T-cell (primary cell): Measurements from ENCODE around the gene WDR20. TPM values are rescaled to one million over a fixed set of nuclear protein-coding genes. Genes with fewer than 3 reads are reported as not detected.

Source experiments
- ATAC-seq, 4 experiments: fragments of 200-7000 bp in 3 of 4; fragments of 150-1000 bp in 1 of 4; cut with Tn5 transposase; replicated peaks in 1 of 4; 1 replicate in 3 of 4; 2 replicates in 1 of 4; pipeline ENCODE4 v1.10.0; 2021; ENCODE audit warnings: moderate library complexity in 3 of 4, mild to moderate bottlenecking in 2 of 4, moderate number of reproducible peaks in 1 of 4
- CTCF ChIA-PET, 2 donors: fragments of 300-600 bp; sonication (Branson Sonifier 250); formaldehyde crosslinking; loops; one replicate each; lab custom pipeline; 2022; ENCODE audit warnings: antibody characterized with exemption in 2 of 2; lab: Charles Lee
- POLR2A ChIA-PET, 2 donors: fragments of 300-600 bp; sonication (Branson Sonifier 250); formaldehyde crosslinking; loops; one replicate each; lab custom pipeline; 2022; ENCODE audit warnings: antibody characterized with exemption in 2 of 2; lab: Charles Lee
- DNase-seq, 35 experiments: peaks; one replicate each; pipeline versions ENCODE4 v3.0.0 to v3.0.0-alpha.2; 2013 to 2023
- H3K27ac ChIP-seq: one replicate; pipeline ENCODE4 v1.5.1; 2013; ENCODE audit warnings: low read length
- H3K27me3 ChIP-seq, 2 experiments: replicated peaks in 1 of 2; 1 replicate in 1 of 2; 2 replicates in 1 of 2; pipeline versions ENCODE4 v1.6.1 to v1.7.0; 2013; ENCODE audit warnings: low read length in 1 of 2, mixed read lengths in 1 of 2; ENCODE audit not compliant: control insufficient read depth in 2 of 2, insufficient read depth in 2 of 2; ENCODE audit errors: extremely low read depth in 1 of 2
- H3K36me3 ChIP-seq, 2 donors: 1 replicate in 1 of 2; 2 replicates in 1 of 2; pipeline versions ENCODE4 v1.6.1 to v1.7.0; 2013; ENCODE audit warnings: low read length in 1 of 2; ENCODE audit not compliant: control insufficient read depth in 2 of 2, insufficient read depth in 1 of 2; ENCODE audit errors: extremely low read depth in 1 of 2
- H3K4me1 ChIP-seq, 2 experiments: 1 replicate in 1 of 2; 2 replicates in 1 of 2; pipeline versions ENCODE4 v1.6.1 to v1.7.0; 2013; ENCODE audit warnings: low read length in 2 of 2, mixed read lengths in 1 of 2; ENCODE audit not compliant: insufficient read depth in 2 of 2, control insufficient read depth in 1 of 2; ENCODE audit errors: extremely low read depth in 1 of 2
- H3K4me3 ChIP-seq, 2 donors: 1 replicate in 1 of 2; 2 replicates in 1 of 2; pipeline versions ENCODE4 v1.5.1 to v1.7.0; 2013; ENCODE audit warnings: mild to moderate bottlenecking in 2 of 2, low read length in 1 of 2, moderate library complexity in 1 of 2; ENCODE audit not compliant: control insufficient read depth in 1 of 2; ENCODE audit errors: extremely low read depth in 1 of 2
- H3K9me3 ChIP-seq: 2 replicates; pipeline ENCODE4 v1.7.0; 2013
- H3K27ac Mint-ChIP-seq, 2 donors: one replicate each; pipeline ENCODE4 v1.8.0; 2020 to 2021; ENCODE audit warnings: mild to moderate bottlenecking in 2 of 2, mixed read lengths in 2 of 2
- H3K27me3 Mint-ChIP-seq, 2 donors: one replicate each; pipeline ENCODE4 v1.8.0; 2021 to 2022; ENCODE audit warnings: mixed read lengths in 2 of 2
- H3K36me3 Mint-ChIP-seq: one replicate; pipeline ENCODE4 v1.8.0; 2021; ENCODE audit warnings: mixed read lengths
- H3K4me1 Mint-ChIP-seq, 3 donors: one replicate each; pipeline ENCODE4 v1.8.0; 2020 to 2022; ENCODE audit warnings: mixed read lengths in 3 of 3, mild to moderate bottlenecking in 1 of 3
- H3K4me3 Mint-ChIP-seq, 3 donors: one replicate each; pipeline ENCODE4 v1.8.0; 2020 to 2022; ENCODE audit warnings: mild to moderate bottlenecking in 3 of 3, mixed read lengths in 3 of 3, moderate library complexity in 3 of 3
- H3K9me3 Mint-ChIP-seq, 3 donors: one replicate each; pipeline ENCODE4 v1.8.0; 2020 to 2022; ENCODE audit warnings: mixed read lengths in 3 of 3
- WGBS: methylation state at CpG from one replicate; pipeline ENCODE4 v1.1.5; 2013; ENCODE audit warnings: missing lambda C conversion rate; ENCODE audit not compliant: insufficient coverage; 5-methylcytosine and 5-hydroxymethylcytosine counted together
- total RNA-seq, 35 experiments: library from RNA in 6 of 35; stranded (reverse) in 6 of 35; fragments of 120-200 nt in 1 of 35; gene quantifications; one replicate each; pipeline versions ENCODE4 v1.2.1 to v1.2.4 and lab custom pipeline; 2013 to 2026

Gene WDR20
- total RNA-seq, 5 donors from 2014 or later (not counting 1 experiment from before 2014, with no cell fraction given) = 38.9 to 53.1 (median 49.5) TPM

- ATAC-seq (peak in 2 of 4 experiments; percentile 28 to 30), DNase-seq (no peak)
- H3K27me3 ChIP-seq = peaks cover 0 to under 1% of the 10 kb centered on the region in 2 experiments
- no peaks in the 10 kb centered on the region for H3K36me3 ChIP-seq
- H3K9me3 ChIP-seq = no peaks in the 10 kb centered on the region
- CTCF ChIA-PET = interaction anchor here (0.5 to 1.1 kb wide), 5 partner anchors 9 to 218 kb away, joined by 3 to 8 read pairs (median 3); no protein-coding TSS in a partner anchor
- no peak overlapping the region for H3K4me3 ChIP-seq
- no peak overlapping the region for H3K27ac ChIP-seq
- Mint-ChIP-seq H3K4me1 (peaks cover 0 to 4% (median 3%) of the 10 kb centered on the region in 3 donors), H3K27ac (no peak overlapping the region), H3K36me3 (no peaks in the 10 kb centered on the region), H3K27me3 (no peaks in the 10 kb centered on the region), H3K9me3 (no peaks in the 10 kb centered on the region), H3K4me3 (no peak overlapping the region)
- H3K4me1 ChIP-seq = peaks cover 0 to 3% of the 10 kb centered on the region in 2 experiments
- 75% methylated on average over 5 of the region's 8 CpGs for WGBS
- POLR2A ChIA-PET = no interaction called here
These were observed 43.7 kb upstream of the WDR20 start for GRCh38 chr14:102095871-102096568.

GRCh38 chr14:102096569-102097188 is 43.0 kb upstream of the WDR20 start:
- POLR2A ChIA-PET = no interaction called here
- no peaks in the 10 kb centered on the region for H3K36me3 Mint-ChIP-seq
- Histone ChIP-seq H3K4me3 (no peak overlapping the region), H3K27ac (no peak overlapping the region), H3K4me1 (peaks cover 0 to 3% of the 10 kb centered on the region in 2 experiments), H3K27me3 (peaks cover 0 to 3% of the 10 kb centered on the region in 2 experiments), H3K9me3 (no peaks in the 10 kb centered on the region), H3K36me3 (no peaks in the 10 kb centered on the region)
- peak; percentile 54 to 88 (median 78) for ATAC-seq
- H3K4me1 Mint-ChIP-seq = peaks cover 0 to 4% (median 3%) of the 10 kb centered on the region in 3 donors
- CTCF ChIA-PET = interaction anchor here (0.5 to 1.1 kb wide), 6 partner anchors 9 to 217 kb away, joined by 3 to 8 read pairs (median 4); no protein-coding TSS in a partner anchor
- H3K9me3 Mint-ChIP-seq = no peaks in the 10 kb centered on the region
- no peak overlapping the region for H3K4me3 Mint-ChIP-seq
- WGBS = 17% methylated on average over 4 of the region's 12 CpGs
- DNase-seq = peak; percentile 13 to 79 (median 55)
- H3K27ac Mint-ChIP-seq = no peak overlapping the region
- H3K27me3 Mint-ChIP-seq = no peaks in the 10 kb centered on the region

- no peak overlapping the region for H3K27ac ChIP-seq
- no peak for ATAC-seq
- H3K36me3 ChIP-seq = no peaks in the 10 kb centered on the region
- POLR2A ChIA-PET = interaction anchor here in 1 of 2 donors (0.7 kb wide), 1 partner anchor 11 kb away, joined by 4 read pairs; no protein-coding TSS in a partner anchor
- no peak overlapping the region for H3K27ac Mint-ChIP-seq
- peaks cover 0 to 6% of the 10 kb centered on the region in 2 experiments for H3K27me3 ChIP-seq
- H3K9me3 ChIP-seq = no peaks in the 10 kb centered on the region
- H3K4me1 ChIP-seq = peaks cover 0 to 3% of the 10 kb centered on the region in 2 experiments
- no peaks in the 10 kb centered on the region for H3K27me3 Mint-ChIP-seq
- WGBS = 70% methylated on average over 2 of the region's 7 CpGs
- H3K9me3 Mint-ChIP-seq = no peaks in the 10 kb centered on the region
- H3K4me1 Mint-ChIP-seq = peaks cover 0 to 4% (median 3%) of the 10 kb centered on the region in 3 donors
- CTCF ChIA-PET = interaction anchor here (0.6 to 1.0 kb wide), 5 partner anchors 27 to 337 kb away, joined by 3 to 6 read pairs (median 4); no protein-coding TSS in a partner anchor
- no peak for DNase-seq
- no peak overlapping the region for H3K4me3 Mint-ChIP-seq
- H3K4me3 ChIP-seq = no peak overlapping the region
- no peaks in the 10 kb centered on the region for H3K36me3 Mint-ChIP-seq
These were observed 42.1 kb upstream of the WDR20 start for GRCh38 chr14:102097441-102098135.

GRCh38 chr14:102103062-102103695 is 36.5 kb upstream of the WDR20 start:
- Histone ChIP-seq H3K9me3 (no peaks in the 10 kb centered on the region), H3K4me3 (no peak overlapping the region), H3K27ac (no peak overlapping the region), H3K4me1 (no peaks in the 10 kb centered on the region), H3K27me3 (peaks cover 0 to 6% of the 10 kb centered on the region in 2 experiments), H3K36me3 (no peaks in the 10 kb centered on the region)
- Mint-ChIP-seq H3K4me1 (no peaks in the 10 kb centered on the region), H3K9me3 (no peaks in the 10 kb centered on the region), H3K27ac (no peak overlapping the region), H3K36me3 (no peaks in the 10 kb centered on the region), H3K4me3 (no peak overlapping the region), H3K27me3 (no peaks in the 10 kb centered on the region)
- no peak for DNase-seq
- CTCF ChIA-PET = interaction anchor here in 1 of 2 donors (0.6 kb wide), 1 partner anchor 90 kb away, joined by 5 read pairs; no protein-coding TSS in a partner anchor
- POLR2A ChIA-PET = interaction anchor here in 1 of 2 donors (0.7 kb wide), 1 partner anchor 206 kb away, joined by 7 read pairs; no protein-coding TSS in a partner anchor
- ATAC-seq = no peak
- WGBS = 100% methylated on average over 3 of the region's 10 CpGs

GRCh38 chr14:102105369-102105768 is 34.3 kb upstream of the WDR20 start:
- peaks cover 0 to 8% (median 0%) of the 10 kb centered on the region in 3 donors for H3K9me3 Mint-ChIP-seq
- no peak overlapping the region for H3K4me3 ChIP-seq
- H3K36me3 Mint-ChIP-seq = peaks cover 4% of the 10 kb centered on the region
- ChIA-PET POLR2A (interaction anchor here in 1 of 2 donors (0.6 kb wide), 1 partner anchor 1787 kb away, joined by 3 read pairs; no protein-coding TSS in a partner anchor), CTCF (interaction anchor here in 1 of 2 donors (0.8 kb wide), 1 partner anchor 12 kb away, joined by 11 read pairs; no protein-coding TSS in a partner anchor)
- no peaks in the 10 kb centered on the region for H3K27me3 Mint-ChIP-seq
- no peak overlapping the region for H3K4me3 Mint-ChIP-seq
- ATAC-seq (no peak), DNase-seq (no peak)
- H3K27me3 ChIP-seq = peaks cover 0 to 6% of the 10 kb centered on the region in 2 experiments
- no peaks in the 10 kb centered on the region for H3K4me1 Mint-ChIP-seq
- no peaks in the 10 kb centered on the region for H3K9me3 ChIP-seq
- H3K27ac ChIP-seq = no peak overlapping the region
- H3K4me1 ChIP-seq = no peaks in the 10 kb centered on the region
- 85% methylated on average over 4 of the region's 4 CpGs for WGBS
- H3K27ac Mint-ChIP-seq = no peak overlapping the region
- H3K36me3 ChIP-seq = no peaks in the 10 kb centered on the region
